HG03045 (cell line): Measurements from ENCODE around the gene IL1B.
"Not testable (repeated sequence)": the region's sequence is repeated elsewhere in the genome, so short reads cannot be mapped to it uniquely, and the experiment has no call there.

Experiments
- ATAC-seq: cut with Tn5 transposase; IDR thresholded peaks from one replicate; pipeline ENCODE4 v1.9.1; 2021; ENCODE audit warnings: mild to moderate bottlenecking, moderate library complexity; ENCODE audit not compliant: unreplicated experiment

Gene IL1B

GRCh38 chr2:112850588-112850987, 14.0 kb upstream of the IL1B start:
- ATAC-seq = no peak

- ATAC-seq = no peak
Measured at GRCh38 chr2:112849956-112850355, 13.4 kb upstream of the IL1B start.

GRCh38 chr2:112848833-112849232, 12.3 kb upstream of the IL1B start:
- ATAC-seq = no peak

- ATAC-seq = no peak
Measured at GRCh38 chr2:112846031-112846430, 9.5 kb upstream of the IL1B start.

- ATAC-seq = no peak
Measured at GRCh38 chr2:112843836-112844235, 7.3 kb upstream of the IL1B start.

GRCh38 chr2:112843288-112843687, 6.7 kb upstream of the IL1B start:
- no peak for ATAC-seq

- ATAC-seq = no peak
Measured at GRCh38 chr2:112841295-112842044, 4.9 kb upstream of the IL1B start.

- no peak for ATAC-seq
Measured at GRCh38 chr2:112840068-112840445, 3.5 kb upstream of the IL1B start.

- no peak for ATAC-seq
Measured at GRCh38 chr2:112839407-112840067, 3.0 kb upstream of the IL1B start.

GRCh38 chr2:112836163-112836560, 417 bp downstream of the IL1B start:
- ATAC-seq = no peak

GRCh38 chr2:112835536-112836162, 930 bp downstream of the IL1B start:
- no peak for ATAC-seq

GRCh38 chr2:112835061-112835501, 1.5 kb downstream of the IL1B start:
- no peak for ATAC-seq

- ATAC-seq = no peak
Measured at GRCh38 chr2:112834396-112835037, 2.1 kb downstream of the IL1B start.

GRCh38 chr2:112833976-112834375, 2.6 kb downstream of the IL1B start:
- no peak for ATAC-seq

- not testable (repeated sequence) for ATAC-seq
Measured at GRCh38 chr2:112833639-112833931, 3.0 kb downstream of the IL1B start.

- no peak for ATAC-seq
Measured at GRCh38 chr2:112832841-112833638, 3.5 kb downstream of the IL1B start.

GRCh38 chr2:112831946-112832840, 4.4 kb downstream of the IL1B start:
- ATAC-seq = no peak

GRCh38 chr2:112831513-112831845, 5.1 kb downstream of the IL1B start:
- ATAC-seq = no peak

- ATAC-seq = no peak
Measured at GRCh38 chr2:112830682-112831512, 5.7 kb downstream of the IL1B start.
